Measurements from ENCODE around the gene MCC.
A peak's percentile ranks its signal among the peaks of the same experiment; 100 is the strongest.

The MCC gene

GRCh38 chr5:113371721-113372196 lies 116.5 kb downstream of the MCC start:
- no peak overlapping the region for H3K4me3 ChIP-seq (replicated peaks in 1 of 2; ENCODE audit: low read depth in 2 of 2, low read length in 2 of 2)
- TF ChIP-seq CTCF (IDR thresholded peaks at IDR 0.05; ENCODE audit: low read depth, low read length) = no peak
- peak; percentile 21 to 70 for DNase-seq (ENCODE audit: low read depth in 2 of 2)

- TF ChIP-seq CTCF (IDR thresholded peaks at IDR 0.05; ENCODE audit: low read depth, low read length) = no peak
- no peak overlapping the region for H3K4me3 ChIP-seq (replicated peaks in 1 of 2; ENCODE audit: low read depth in 2 of 2, low read length in 2 of 2)
- DNase-seq (ENCODE audit: low read depth in 2 of 2) = no peak
Observed at GRCh38 chr5:113367586-113367985, 120.7 kb downstream of the MCC start.

- H3K4me3 ChIP-seq (replicated peaks in 1 of 2; ENCODE audit: low read depth in 2 of 2, low read length in 2 of 2) = no peak overlapping the region
- no peak for TF ChIP-seq CTCF (IDR thresholded peaks at IDR 0.05; ENCODE audit: low read depth, low read length)
- DNase-seq (ENCODE audit: low read depth in 2 of 2) = no peak
Observed at GRCh38 chr5:113364466-113364865, 123.8 kb downstream of the MCC start.

GRCh38 chr5:113361701-113362100 lies 126.6 kb downstream of the MCC start:
- no peak for DNase-seq (ENCODE audit: low read depth in 2 of 2)
- no peak for TF ChIP-seq CTCF (IDR thresholded peaks at IDR 0.05; ENCODE audit: low read depth, low read length)
- no peak overlapping the region for H3K4me3 ChIP-seq (replicated peaks in 1 of 2; ENCODE audit: low read depth in 2 of 2, low read length in 2 of 2)

GRCh38 chr5:113359419-113359818 lies 128.8 kb downstream of the MCC start:
- no peak overlapping the region for H3K4me3 ChIP-seq (replicated peaks in 1 of 2; ENCODE audit: low read depth in 2 of 2, low read length in 2 of 2)
- no peak for DNase-seq (ENCODE audit: low read depth in 2 of 2)
- TF ChIP-seq CTCF (IDR thresholded peaks at IDR 0.05; ENCODE audit: low read depth, low read length) = no peak

GRCh38 chr5:113358696-113359095 lies 129.6 kb downstream of the MCC start:
- DNase-seq (ENCODE audit: low read depth in 2 of 2) = no peak
- H3K4me3 ChIP-seq (replicated peaks in 1 of 2; ENCODE audit: low read depth in 2 of 2, low read length in 2 of 2) = no peak overlapping the region
- no peak for TF ChIP-seq CTCF (IDR thresholded peaks at IDR 0.05; ENCODE audit: low read depth, low read length)

Data from cardiac fibroblast (primary cell).